Lung (tissue), 12 donors: Measurements from ENCODE around the gene MYH14. TPM values are rescaled to one million over a fixed set of nuclear protein-coding genes. Genes with fewer than 3 reads are reported as not detected.
A peak's percentile ranks its signal among the peaks of the same experiment; 100 is the strongest.

ENCODE experiments used
- ATAC-seq: fragments of 200-7000 bp; cut with Tn5 transposase; one replicate; pipeline ENCODE4 v1.9.1; 2020; ENCODE audit warnings: moderate number of reproducible peaks; ENCODE audit not compliant: insufficient read depth, low FRiP score
- DNase-seq, 3 donors: peaks; one replicate each; pipeline ENCODE4 v3.0.0-alpha.2; 2013 to 2017
- H3K27ac ChIP-seq, 2 donors: one replicate each; pipeline ENCODE4 v1.5.1; 2013; ENCODE audit warnings: mild to moderate bottlenecking in 2 of 2, moderate library complexity in 2 of 2, control low read depth in 1 of 2, inconsistent platforms in 1 of 2, low read depth in 1 of 2, low read length in 1 of 2
- H3K27me3 ChIP-seq, 3 donors: one replicate each; pipeline ENCODE4 v1.5.1; 2013; ENCODE audit warnings: low read length in 2 of 3; ENCODE audit not compliant: control insufficient read depth in 3 of 3, insufficient read depth in 3 of 3
- H3K36me3 ChIP-seq, 4 donors: one replicate each; pipeline ENCODE4 v1.5.1; 2013; ENCODE audit warnings: low read length in 4 of 4, mild to moderate bottlenecking in 1 of 4, moderate library complexity in 1 of 4; ENCODE audit not compliant: control insufficient read depth in 4 of 4, insufficient read depth in 4 of 4
- H3K4me1 ChIP-seq, 5 donors: one replicate each; pipeline ENCODE4 v1.5.1; 2013; ENCODE audit warnings: low read length in 5 of 5, mild to moderate bottlenecking in 2 of 5, moderate library complexity in 1 of 5; ENCODE audit not compliant: control insufficient read depth in 5 of 5, insufficient read depth in 5 of 5
- H3K4me3 ChIP-seq: one replicate; pipeline ENCODE4 v1.5.1; 2013; ENCODE audit warnings: mild to moderate bottlenecking, control low read depth, moderate library complexity
- H3K9ac ChIP-seq, 2 donors: one replicate each; pipeline ENCODE4 v1.5.1; 2013; ENCODE audit warnings: low read length in 2 of 2, control low read depth in 1 of 2; ENCODE audit not compliant: insufficient read depth in 1 of 2
- H3K9me3 ChIP-seq, 4 donors: one replicate each; pipeline ENCODE4 v1.5.1; 2013; ENCODE audit warnings: low read length in 3 of 4, mild to moderate bottlenecking in 1 of 4, moderate library complexity in 1 of 4; ENCODE audit not compliant: control insufficient read depth in 4 of 4, insufficient read depth in 3 of 4
- CTCF ChIP-seq: IDR thresholded peaks from 2 replicates; pipeline ENCODE4 v1.5.1; 2012; ENCODE audit warnings: mild to moderate bottlenecking; ENCODE audit errors: control extremely low read depth, extremely low read depth
- WGBS, 2 donors: extraction: QIAGEN DNeasy Blood & Tissue Kit; methylation state at CpG; one replicate each; pipeline ENCODE4 v1.1.7; 2013; 5-methylcytosine and 5-hydroxymethylcytosine counted together
- polyA plus RNA-seq, 2 donors: library from polyadenylated mRNA; stranded (reverse); fragments of 200-250 nt; gene quantifications; one replicate each; pipeline ENCODE4 v1.2.1, GENCODE V29; 2013
- total RNA-seq, 2 donors: library from RNA; depleted of rRNA in 1 of 2; stranded (reverse); fragments of >200 nt in 1 of 2; gene quantifications; one replicate each; pipeline ENCODE4 v1.2.1, GENCODE V29; 2014 to 2021
- donor health status: control.
- donor health status: control.
- donor health status: Bipolar disorder and iron deficiency.
- donor health status: healthy.
- donor health status: DM: yes; HTN: yes; CAD: no.

The MYH14 gene
- total and polyA plus RNA-seq, 4 donors: 48.3 to 159 (median 98.6) TPM

- Histone ChIP-seq H3K4me1 (peaks cover 0 to 18% (median 3%) of the 10 kb centered on the region in 5 donors), H3K27me3 (peaks cover 0 to 20% (median 17%) of the 10 kb centered on the region in 3 donors), H3K27ac (no peak overlapping the region), H3K9me3 (no peaks in the 10 kb centered on the region), H3K9ac (no peak overlapping the region), H3K36me3 (no peaks in the 10 kb centered on the region), H3K4me3 (no peak overlapping the region)
- WGBS, 2 donors: 90 to 94% methylated on average over 12 of the region's 12 CpGs
- no peak for TF ChIP-seq CTCF
- DNase-seq (no peak), ATAC-seq (no peak)
Measured at GRCh38 chr19:50323782-50324133, 120.3 kb downstream of the MYH14 start.

GRCh38 chr19:50324331-50324730 is 120.9 kb downstream of the MYH14 start:
- Histone ChIP-seq H3K4me1 (peaks cover 0 to 18% (median 3%) of the 10 kb centered on the region in 5 donors), H3K9ac (no peak overlapping the region), H3K9me3 (no peaks in the 10 kb centered on the region), H3K27ac (no peak overlapping the region), H3K27me3 (peaks cover 0 to 20% (median 17%) of the 10 kb centered on the region in 3 donors), H3K4me3 (no peak overlapping the region), H3K36me3 (no peaks in the 10 kb centered on the region)
- TF ChIP-seq CTCF: no peak
- no peak for ATAC-seq
- 82 to 84% methylated on average over 11 of the region's 11 CpGs for WGBS, 2 donors
- DNase-seq: no peak

GRCh38 chr19:50325310-50326100 is 122.1 kb downstream of the MYH14 start:
- DNase-seq: peak; percentile 74 to 84 (median 82)
- TF ChIP-seq CTCF: no peak
- Histone ChIP-seq H3K27me3 (peaks cover 0 to 23% (median 17%) of the 10 kb centered on the region in 3 donors), H3K9me3 (peaks cover 0 to 2% (median 0%) of the 10 kb centered on the region in 4 donors), H3K4me1 (peaks cover 0 to 27% (median 8%) of the 10 kb centered on the region in 5 donors), H3K27ac (no peak overlapping the region), H3K36me3 (no peaks in the 10 kb centered on the region), H3K9ac (no peak overlapping the region), H3K4me3 (no peak overlapping the region)
- 2 to 3% methylated on average over 47 to 48 of the region's 48 CpGs for WGBS, 2 donors
- ATAC-seq: peak; percentile 57
